Measurements from ENCODE around the gene HPGD.

DNA sequence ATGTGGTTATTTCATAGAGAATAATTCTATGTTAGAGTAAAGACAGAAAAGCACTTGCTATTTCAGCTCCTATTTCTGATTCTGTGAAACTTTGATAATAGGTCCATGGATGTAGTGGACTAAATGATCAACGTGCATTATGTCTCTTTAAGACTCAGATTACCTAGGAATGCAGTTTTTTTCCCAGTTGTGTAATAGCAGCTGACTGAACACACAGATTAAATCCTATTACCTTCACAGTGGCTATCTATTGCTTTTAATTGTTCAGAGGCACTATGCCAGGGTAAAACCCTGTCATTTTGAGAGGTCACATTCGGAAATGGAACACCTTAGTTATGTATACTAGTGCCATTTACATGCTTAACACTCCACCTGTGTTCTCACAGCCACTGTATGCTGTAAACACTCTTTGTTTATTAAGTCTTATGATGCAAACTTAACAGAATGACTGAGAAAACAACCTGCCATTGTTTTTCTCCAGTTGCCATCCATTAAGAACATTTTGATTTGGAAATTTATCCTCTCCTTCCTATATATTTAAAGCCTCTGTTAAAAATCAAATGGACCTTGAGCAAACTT is 70.5 kb downstream of the HPGD start:
- no peak for TF ChIP-seq BACH1 (IDR thresholded peaks at IDR 0.05; ENCODE audit: low read length)
- TF ChIP-seq POLR2AphosphoS5 (IDR thresholded peaks at IDR 0.05; ENCODE audit: low read depth, low read length): no peak
- TF ChIP-seq CTCF (IDR thresholded peaks at IDR 0.05; ENCODE audit: control extremely low read depth in 1 of 3, insufficient read depth in 1 of 3, low read depth in 1 of 3, low read length in 3 of 3): no peak
- TF ChIP-seq SP2 (IDR thresholded peaks at IDR 0.05; ENCODE audit: low read length): no peak
- no peak for TF ChIP-seq ZNF274 (IDR thresholded peaks at IDR 0.05; ENCODE audit: borderline replicate concordance, extremely low read depth, low read length)
